ENCODE measurements around the gene SORCS3.

The SORCS3 gene

DNA sequence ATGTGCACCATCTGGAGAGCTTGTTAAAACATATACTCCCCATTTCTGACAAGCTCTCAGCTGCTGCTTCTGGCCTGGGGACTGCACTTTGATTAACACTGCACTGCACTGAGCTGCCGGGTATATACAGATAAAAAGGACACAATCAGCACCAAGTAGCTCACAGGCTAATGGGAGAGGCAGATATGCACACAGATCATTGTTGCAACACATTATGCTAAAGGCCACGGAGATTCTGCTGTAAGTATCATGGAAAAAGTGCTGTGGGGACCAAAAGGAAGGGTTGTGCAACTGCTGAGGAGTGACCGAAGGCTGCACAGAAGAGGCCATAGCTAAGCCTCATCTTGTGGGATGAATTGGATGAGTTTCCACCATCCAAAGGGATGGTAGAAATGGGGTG is 455.2 kb downstream of the SORCS3 start:
- H3K4me2 ChIP-seq (ENCODE audit: low read depth, low read length, poor library complexity, severe bottlenecking), result no peak overlapping the region
- no peak overlapping the region for H3K4me3 ChIP-seq (ENCODE audit: insufficient read depth, low read length, poor library complexity, severe bottlenecking)
- no peaks in the 10 kb centered on the region for H3K9me2 ChIP-seq (replicated peaks; ENCODE audit: insufficient read depth, low read length)
- H3F3A ChIP-seq (ENCODE audit: insufficient read depth), result no peaks in the 10 kb centered on the region
- no peaks in the 10 kb centered on the region for H3K36me3 ChIP-seq (ENCODE audit: low read length)
- H3K79me2 ChIP-seq (ENCODE audit: insufficient read depth, low read length), result no peaks in the 10 kb centered on the region
- H2AFZ ChIP-seq (ENCODE audit: low read depth, low read length, severe bottlenecking), result no peak overlapping the region
- H3K9me3 ChIP-seq (ENCODE audit: insufficient read depth, low read length), result no peaks in the 10 kb centered on the region
- no peak overlapping the region for H3K9ac ChIP-seq (ENCODE audit: low read length)
- TF ChIP-seq EZH2phosphoT487 (conservative IDR thresholded peaks at IDR 0.05; ENCODE audit: low read length), result no peak
- TF ChIP-seq, protein P1, sequence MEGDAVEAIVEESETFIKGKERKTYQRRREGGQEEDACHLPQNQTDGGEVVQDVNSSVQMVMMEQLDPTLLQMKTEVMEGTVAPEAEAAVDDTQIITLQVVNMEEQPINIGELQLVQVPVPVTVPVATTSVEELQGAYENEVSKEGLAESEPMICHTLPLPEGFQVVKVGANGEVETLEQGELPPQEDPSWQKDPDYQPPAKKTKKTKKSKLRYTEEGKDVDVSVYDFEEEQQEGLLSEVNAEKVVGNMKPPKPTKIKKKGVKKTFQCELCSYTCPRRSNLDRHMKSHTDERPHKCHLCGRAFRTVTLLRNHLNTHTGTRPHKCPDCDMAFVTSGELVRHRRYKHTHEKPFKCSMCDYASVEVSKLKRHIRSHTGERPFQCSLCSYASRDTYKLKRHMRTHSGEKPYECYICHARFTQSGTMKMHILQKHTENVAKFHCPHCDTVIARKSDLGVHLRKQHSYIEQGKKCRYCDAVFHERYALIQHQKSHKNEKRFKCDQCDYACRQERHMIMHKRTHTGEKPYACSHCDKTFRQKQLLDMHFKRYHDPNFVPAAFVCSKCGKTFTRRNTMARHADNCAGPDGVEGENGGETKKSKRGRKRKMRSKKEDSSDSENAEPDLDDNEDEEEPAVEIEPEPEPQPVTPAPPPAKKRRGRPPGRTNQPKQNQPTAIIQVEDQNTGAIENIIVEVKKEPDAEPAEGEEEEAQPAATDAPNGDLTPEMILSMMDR (IDR thresholded peaks at IDR 0.05; ENCODE audit: insufficient read depth, low read length, poor library complexity, severe bottlenecking), result no peak
- no peak overlapping the region for H3K27ac ChIP-seq (ENCODE audit: low read depth, low read length)
- no peaks in the 10 kb centered on the region for H3K27me3 ChIP-seq (ENCODE audit: low read length)
- H4K20me1 ChIP-seq (ENCODE audit: low read depth, low read length), result no peaks in the 10 kb centered on the region

DNA sequence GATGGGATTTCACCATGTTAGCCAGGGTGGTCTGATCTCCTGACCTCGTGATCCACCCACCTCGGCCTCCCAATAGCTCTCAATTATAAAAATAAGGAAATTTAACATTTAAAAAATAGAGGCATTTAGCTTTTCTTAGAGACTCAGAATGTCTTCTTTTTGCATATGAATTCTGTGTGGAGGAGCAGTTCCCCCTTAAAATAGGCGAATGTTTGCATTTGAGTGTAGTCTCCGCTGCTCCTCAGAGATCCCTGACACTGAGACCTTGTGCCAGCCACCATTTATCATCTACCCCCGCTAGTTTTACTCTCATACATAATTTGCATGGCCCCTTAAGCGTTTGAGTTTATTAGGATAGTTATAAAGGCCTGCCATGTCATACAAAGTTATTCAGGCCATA is 461.9 kb downstream of the SORCS3 start:
- Histone ChIP-seq H2AFZ (ENCODE audit: low read depth, low read length, severe bottlenecking) (no peak overlapping the region), H3K9me3 (ENCODE audit: insufficient read depth, low read length) (no peaks in the 10 kb centered on the region), H3K79me2 (ENCODE audit: insufficient read depth, low read length) (no peaks in the 10 kb centered on the region), H3K36me3 (ENCODE audit: low read length) (no peaks in the 10 kb centered on the region), H3K9me2 (replicated peaks; ENCODE audit: insufficient read depth, low read length) (no peaks in the 10 kb centered on the region), H3K27me3 (ENCODE audit: low read length) (no peaks in the 10 kb centered on the region), H3K4me2 (ENCODE audit: low read depth, low read length, poor library complexity, severe bottlenecking) (no peak overlapping the region), H4K20me1 (ENCODE audit: low read depth, low read length) (no peaks in the 10 kb centered on the region), H3F3A (ENCODE audit: insufficient read depth) (no peaks in the 10 kb centered on the region), H3K27ac (ENCODE audit: low read depth, low read length) (no peak overlapping the region), H3K4me3 (ENCODE audit: insufficient read depth, low read length, poor library complexity, severe bottlenecking) (no peak overlapping the region), H3K9ac (ENCODE audit: low read length) (no peak overlapping the region)
- no peak for TF ChIP-seq EZH2phosphoT487 (conservative IDR thresholded peaks at IDR 0.05; ENCODE audit: low read length)
- TF ChIP-seq, protein P1 (IDR thresholded peaks at IDR 0.05; ENCODE audit: insufficient read depth, low read length, poor library complexity, severe bottlenecking), result no peak

DNA sequence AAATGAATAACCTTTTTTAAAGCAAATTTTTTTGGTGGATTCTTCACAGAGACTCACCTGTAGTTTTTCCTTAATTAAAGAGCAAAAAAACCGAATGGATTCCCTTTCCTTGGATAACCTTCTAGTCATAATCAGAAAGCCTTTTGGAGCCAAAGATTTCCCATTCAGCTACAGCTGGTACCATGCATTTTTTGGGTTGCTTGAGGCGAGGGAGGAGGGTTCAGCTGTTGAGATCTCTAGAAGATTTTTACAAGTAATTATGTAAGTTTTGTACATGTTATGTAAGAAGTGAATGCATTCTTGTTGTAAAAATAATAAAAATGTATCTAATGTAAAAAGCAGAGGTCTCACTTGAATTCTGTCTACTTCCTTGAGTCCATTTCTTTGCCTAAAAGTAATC is 463.2 kb downstream of the SORCS3 start:
- H3K9me3 ChIP-seq (ENCODE audit: insufficient read depth, low read length), result no peaks in the 10 kb centered on the region
- H3K27me3 ChIP-seq (ENCODE audit: low read length), result no peaks in the 10 kb centered on the region
- no peak overlapping the region for H3K27ac ChIP-seq (ENCODE audit: low read depth, low read length)
- H4K20me1 ChIP-seq (ENCODE audit: low read depth, low read length), result no peaks in the 10 kb centered on the region
- no peak overlapping the region for H2AFZ ChIP-seq (ENCODE audit: low read depth, low read length, severe bottlenecking)
- no peaks in the 10 kb centered on the region for H3K36me3 ChIP-seq (ENCODE audit: low read length)
- TF ChIP-seq, protein P1 (IDR thresholded peaks at IDR 0.05; ENCODE audit: insufficient read depth, low read length, poor library complexity, severe bottlenecking), result no peak
- TF ChIP-seq EZH2phosphoT487 (conservative IDR thresholded peaks at IDR 0.05; ENCODE audit: low read length), result no peak
- no peak overlapping the region for H3K4me2 ChIP-seq (ENCODE audit: low read depth, low read length, poor library complexity, severe bottlenecking)
- no peaks in the 10 kb centered on the region for H3K79me2 ChIP-seq (ENCODE audit: insufficient read depth, low read length)
- H3K4me3 ChIP-seq (ENCODE audit: insufficient read depth, low read length, poor library complexity, severe bottlenecking), result no peak overlapping the region
- H3K9me2 ChIP-seq (replicated peaks; ENCODE audit: insufficient read depth, low read length), result no peaks in the 10 kb centered on the region
- H3F3A ChIP-seq (ENCODE audit: insufficient read depth), result no peaks in the 10 kb centered on the region
- H3K9ac ChIP-seq (ENCODE audit: low read length), result no peak overlapping the region
